H1 (cell line): ENCODE results near the gene ZBTB46.

Source experiments
- CTCF ChIP-seq, 3 experiments: IDR thresholded peaks; 1 replicate in 2 of 3; 2 replicates in 1 of 3; pipeline versions ENCODE4 v1.5.1 to v1.6.1; 2011; ENCODE audit warnings: low read length in 3 of 3, mild to moderate bottlenecking in 3 of 3, inconsistent platforms in 2 of 3, low read depth in 1 of 3, moderate library complexity in 1 of 3; ENCODE audit not compliant: insufficient read depth in 1 of 3; ENCODE audit errors: control extremely low read depth in 1 of 3
- KDM1A ChIP-seq: fragments of 200-600, 300-600 bp; sonication (generic); IDR thresholded peaks from 2 replicates; pipeline ENCODE4 v1.7.1; 2016; ENCODE audit warnings: mild to moderate bottlenecking, low read length, borderline replicate concordance
- POLR2A ChIP-seq, 2 experiments: IDR thresholded peaks; 1 replicate in 1 of 2; 2 replicates in 1 of 2; pipeline ENCODE4 v1.6.1; 2011; ENCODE audit warnings: low read depth in 2 of 2, low read length in 2 of 2, mild to moderate bottlenecking in 2 of 2; ENCODE audit errors: control extremely low read depth in 1 of 2

DNA sequence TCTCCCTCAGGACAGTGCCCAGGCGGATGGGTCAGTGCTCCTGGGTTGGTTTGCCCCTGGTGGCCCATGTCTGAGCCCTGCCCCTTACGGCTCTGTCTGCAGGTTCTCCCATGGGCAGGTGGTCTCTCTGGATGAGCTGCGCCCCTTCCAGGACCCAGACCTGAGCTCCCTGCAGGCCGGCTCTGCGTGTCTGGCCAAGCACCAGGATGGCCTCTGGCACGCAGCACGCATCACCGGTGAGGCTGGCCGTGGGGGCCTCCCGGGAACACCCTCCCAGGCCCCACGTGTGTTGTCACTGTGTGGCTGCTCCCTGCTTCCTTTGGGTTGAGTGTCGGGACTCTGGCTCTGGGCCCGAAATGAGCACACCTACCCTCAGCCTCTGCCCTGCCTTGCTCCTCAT lies 97.9 kb downstream of the ZBTB46 start:
- TF ChIP-seq POLR2A (IDR thresholded peaks at IDR 0.05; ENCODE audit: control extremely low read depth in 1 of 2, low read depth in 2 of 2, low read length in 2 of 2) (no peak), CTCF (IDR thresholded peaks at IDR 0.05; ENCODE audit: control extremely low read depth in 1 of 3, insufficient read depth in 1 of 3, low read depth in 1 of 3, low read length in 3 of 3) (no peak), KDM1A (no peak)
